ENCODE data around the gene LRP11.

LRP11 gene

GRCh38 chr6:149813351-149813750, 50.8 kb downstream of the LRP11 start:
- no peaks in the 10 kb centered on the region for H3K4me1 ChIP-seq (ENCODE audit: insufficient read depth, low read length, severe bottlenecking)
- H3K9me3 ChIP-seq (ENCODE audit: low read length): no peaks in the 10 kb centered on the region
- H3K9ac ChIP-seq (ENCODE audit: low read length): no peak overlapping the region
- peaks cover 26% of the 10 kb centered on the region for H3K36me3 ChIP-seq (ENCODE audit: insufficient read depth, low read length)
- H3K4me2 ChIP-seq (ENCODE audit: low read length): no peak overlapping the region
- H3K4me3 ChIP-seq (ENCODE audit: low read depth, low read length, poor library complexity, severe bottlenecking): no peak overlapping the region
- H3K9me2 ChIP-seq (ENCODE audit: low read depth, low read length): no peaks in the 10 kb centered on the region
- no peak overlapping the region for H3K27ac ChIP-seq (ENCODE audit: low read depth, low read length, poor library complexity, severe bottlenecking)
- no peak overlapping the region for H2AFZ ChIP-seq (ENCODE audit: low read length)
- H3F3A ChIP-seq (ENCODE audit: insufficient read depth, low read length): no peaks in the 10 kb centered on the region
- H4K20me1 ChIP-seq (ENCODE audit: insufficient read depth, low read length): no peaks in the 10 kb centered on the region
- no peaks in the 10 kb centered on the region for H3K27me3 ChIP-seq (ENCODE audit: insufficient read depth, low read length)
- no peaks in the 10 kb centered on the region for H3K79me2 ChIP-seq (ENCODE audit: insufficient read depth, low read length)
- TF ChIP-seq, protein P1, sequence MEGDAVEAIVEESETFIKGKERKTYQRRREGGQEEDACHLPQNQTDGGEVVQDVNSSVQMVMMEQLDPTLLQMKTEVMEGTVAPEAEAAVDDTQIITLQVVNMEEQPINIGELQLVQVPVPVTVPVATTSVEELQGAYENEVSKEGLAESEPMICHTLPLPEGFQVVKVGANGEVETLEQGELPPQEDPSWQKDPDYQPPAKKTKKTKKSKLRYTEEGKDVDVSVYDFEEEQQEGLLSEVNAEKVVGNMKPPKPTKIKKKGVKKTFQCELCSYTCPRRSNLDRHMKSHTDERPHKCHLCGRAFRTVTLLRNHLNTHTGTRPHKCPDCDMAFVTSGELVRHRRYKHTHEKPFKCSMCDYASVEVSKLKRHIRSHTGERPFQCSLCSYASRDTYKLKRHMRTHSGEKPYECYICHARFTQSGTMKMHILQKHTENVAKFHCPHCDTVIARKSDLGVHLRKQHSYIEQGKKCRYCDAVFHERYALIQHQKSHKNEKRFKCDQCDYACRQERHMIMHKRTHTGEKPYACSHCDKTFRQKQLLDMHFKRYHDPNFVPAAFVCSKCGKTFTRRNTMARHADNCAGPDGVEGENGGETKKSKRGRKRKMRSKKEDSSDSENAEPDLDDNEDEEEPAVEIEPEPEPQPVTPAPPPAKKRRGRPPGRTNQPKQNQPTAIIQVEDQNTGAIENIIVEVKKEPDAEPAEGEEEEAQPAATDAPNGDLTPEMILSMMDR (IDR thresholded peaks at IDR 0.05; ENCODE audit: low read length): no peak
- no peak for TF ChIP-seq EZH2 (IDR thresholded peaks at IDR 0.05; ENCODE audit: borderline replicate concordance, low read length)

DNA sequence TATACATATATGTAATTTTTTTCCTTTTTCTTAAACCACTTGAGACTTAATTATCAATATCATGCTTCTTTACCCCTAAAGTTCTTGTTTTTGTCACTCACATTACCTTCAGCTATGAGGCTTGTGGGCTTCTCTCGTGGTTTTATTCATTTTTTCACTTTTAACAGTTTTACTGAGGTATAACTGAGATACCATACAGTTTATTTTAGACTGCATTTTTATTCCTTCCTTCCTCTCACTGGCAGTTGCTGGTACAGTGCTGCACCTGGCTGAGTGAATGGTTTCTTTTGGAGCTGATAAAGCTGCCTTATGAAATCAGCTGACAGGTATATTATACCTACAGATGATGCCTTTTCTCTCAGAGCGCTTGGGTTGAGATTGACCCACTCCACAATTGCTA, 54.4 kb downstream of the LRP11 start:
- Histone ChIP-seq H3K9me2 (ENCODE audit: low read depth, low read length) (no peaks in the 10 kb centered on the region), H3K4me3 (ENCODE audit: low read depth, low read length, poor library complexity, severe bottlenecking) (no peak overlapping the region), H3K9me3 (ENCODE audit: low read length) (no peaks in the 10 kb centered on the region), H3K9ac (ENCODE audit: low read length) (no peak overlapping the region), H3K79me2 (ENCODE audit: insufficient read depth, low read length) (no peaks in the 10 kb centered on the region), H3K4me2 (ENCODE audit: low read length) (no peak overlapping the region), H2AFZ (ENCODE audit: low read length) (no peak overlapping the region), H3K36me3 (ENCODE audit: insufficient read depth, low read length) (peaks cover 26% of the 10 kb centered on the region), H4K20me1 (ENCODE audit: insufficient read depth, low read length) (no peaks in the 10 kb centered on the region), H3K27ac (ENCODE audit: low read depth, low read length, poor library complexity, severe bottlenecking) (no peak overlapping the region), H3K4me1 (ENCODE audit: insufficient read depth, low read length, severe bottlenecking) (no peaks in the 10 kb centered on the region), H3K27me3 (ENCODE audit: insufficient read depth, low read length) (no peaks in the 10 kb centered on the region), H3F3A (ENCODE audit: insufficient read depth, low read length) (no peaks in the 10 kb centered on the region; the same call in 1 of the 2 replicates)
- TF ChIP-seq EZH2 (IDR thresholded peaks at IDR 0.05; ENCODE audit: borderline replicate concordance, low read length): no peak
- TF ChIP-seq, protein P1 (IDR thresholded peaks at IDR 0.05; ENCODE audit: low read length): no peak

- H4K20me1 ChIP-seq (ENCODE audit: insufficient read depth, low read length): no peaks in the 10 kb centered on the region
- no peak overlapping the region for H3K4me2 ChIP-seq (ENCODE audit: low read length)
- H3K9ac ChIP-seq (ENCODE audit: low read length): no peak overlapping the region
- H3K4me3 ChIP-seq (ENCODE audit: low read depth, low read length, poor library complexity, severe bottlenecking): no peak overlapping the region
- no peaks in the 10 kb centered on the region; the same call in 1 of the 2 replicates for H3F3A ChIP-seq (ENCODE audit: insufficient read depth, low read length)
- TF ChIP-seq, protein P1 (IDR thresholded peaks at IDR 0.05; ENCODE audit: low read length): no peak
- no peak overlapping the region for H3K27ac ChIP-seq (ENCODE audit: low read depth, low read length, poor library complexity, severe bottlenecking)
- H2AFZ ChIP-seq (ENCODE audit: low read length): no peak overlapping the region
- peaks cover 34% of the 10 kb centered on the region for H3K36me3 ChIP-seq (ENCODE audit: insufficient read depth, low read length)
- no peaks in the 10 kb centered on the region for H3K9me3 ChIP-seq (ENCODE audit: low read length)
- H3K9me2 ChIP-seq (ENCODE audit: low read depth, low read length): no peaks in the 10 kb centered on the region
- no peaks in the 10 kb centered on the region for H3K4me1 ChIP-seq (ENCODE audit: insufficient read depth, low read length, severe bottlenecking)
- H3K79me2 ChIP-seq (ENCODE audit: insufficient read depth, low read length): no peaks in the 10 kb centered on the region
- H3K27me3 ChIP-seq (ENCODE audit: insufficient read depth, low read length): no peaks in the 10 kb centered on the region
These were observed 58.0 kb downstream of the LRP11 start for GRCh38 chr6:149806127-149806526.

All from OCI-LY1 (cell line).